HG03097 (cell line): ENCODE measurements around the gene FYCO1.
"Not testable (repeated sequence)": the region's sequence is repeated elsewhere in the genome, so short reads cannot be mapped to it uniquely, and the experiment has no call there.

Source experiments
- ATAC-seq: cut with Tn5 transposase; IDR thresholded peaks from one replicate; pipeline ENCODE4 v1.9.1; 2021; ENCODE audit not compliant: unreplicated experiment, low FRiP score

FYCO1 gene

GRCh38 chr3:46012246-46012645 lies 16.6 kb upstream of the FYCO1 start:
- ATAC-seq, result no peak

- ATAC-seq, result no peak
Observed at GRCh38 chr3:46010519-46011113, 15.0 kb upstream of the FYCO1 start.

GRCh38 chr3:46008058-46008457 lies 12.4 kb upstream of the FYCO1 start:
- ATAC-seq, result no peak

GRCh38 chr3:46007280-46007679 lies 11.7 kb upstream of the FYCO1 start:
- no peak for ATAC-seq

GRCh38 chr3:46006238-46007032 lies 10.8 kb upstream of the FYCO1 start:
- no peak for ATAC-seq

DNA sequence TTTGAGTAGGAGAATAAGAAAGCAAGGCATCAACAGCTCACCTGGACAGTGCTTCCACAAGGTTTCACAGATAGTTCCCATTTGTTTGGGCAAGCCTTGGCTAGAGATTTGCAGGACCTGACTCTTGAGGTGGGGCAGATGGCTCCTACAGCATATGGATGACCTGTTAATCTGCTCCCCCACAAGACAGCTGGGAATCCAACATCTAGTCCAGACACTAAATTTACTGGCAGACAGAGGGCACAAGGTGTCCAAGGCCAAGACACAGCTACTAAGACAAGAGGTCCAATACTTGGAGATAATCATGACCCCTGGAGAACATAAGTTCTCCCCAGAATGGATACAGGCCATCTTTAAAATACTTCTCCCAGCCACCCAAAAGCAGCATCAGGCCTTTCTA lies 8.1 kb upstream of the FYCO1 start:
- not testable (repeated sequence) for ATAC-seq

DNA sequence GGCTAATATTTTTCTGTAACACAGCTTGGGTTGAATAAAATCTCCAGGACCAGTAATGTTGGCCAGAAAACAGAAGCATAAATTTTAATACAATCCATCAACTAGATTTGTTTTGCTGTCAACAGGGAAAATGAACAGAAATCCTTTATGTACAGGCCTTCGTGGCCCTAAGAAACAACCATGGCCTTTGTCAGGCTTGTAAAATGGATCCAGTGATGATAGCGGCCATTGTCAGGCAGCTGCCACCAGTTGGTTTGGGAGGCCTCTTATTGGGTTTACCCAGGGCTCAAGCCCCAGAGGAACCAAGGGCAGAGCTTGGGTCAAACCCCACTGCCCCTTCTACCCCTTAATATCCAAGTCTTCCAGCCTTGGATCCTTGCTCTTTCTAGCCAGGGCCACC lies 5.6 kb upstream of the FYCO1 start:
- ATAC-seq, result no peak

GRCh38 chr3:45997942-45998341 lies 2.3 kb upstream of the FYCO1 start:
- ATAC-seq, result no peak

- not testable (repeated sequence) for ATAC-seq
Observed at GRCh38 chr3:45997499-45997898, 1.9 kb upstream of the FYCO1 start.

- no peak for ATAC-seq
Observed at GRCh38 chr3:45994419-45995235, 997 bp downstream of the FYCO1 start.

- no peak for ATAC-seq
Observed at GRCh38 chr3:45993421-45994027, 2.1 kb downstream of the FYCO1 start.

- no peak for ATAC-seq
Observed at GRCh38 chr3:45992821-45993221, 2.8 kb downstream of the FYCO1 start.

DNA sequence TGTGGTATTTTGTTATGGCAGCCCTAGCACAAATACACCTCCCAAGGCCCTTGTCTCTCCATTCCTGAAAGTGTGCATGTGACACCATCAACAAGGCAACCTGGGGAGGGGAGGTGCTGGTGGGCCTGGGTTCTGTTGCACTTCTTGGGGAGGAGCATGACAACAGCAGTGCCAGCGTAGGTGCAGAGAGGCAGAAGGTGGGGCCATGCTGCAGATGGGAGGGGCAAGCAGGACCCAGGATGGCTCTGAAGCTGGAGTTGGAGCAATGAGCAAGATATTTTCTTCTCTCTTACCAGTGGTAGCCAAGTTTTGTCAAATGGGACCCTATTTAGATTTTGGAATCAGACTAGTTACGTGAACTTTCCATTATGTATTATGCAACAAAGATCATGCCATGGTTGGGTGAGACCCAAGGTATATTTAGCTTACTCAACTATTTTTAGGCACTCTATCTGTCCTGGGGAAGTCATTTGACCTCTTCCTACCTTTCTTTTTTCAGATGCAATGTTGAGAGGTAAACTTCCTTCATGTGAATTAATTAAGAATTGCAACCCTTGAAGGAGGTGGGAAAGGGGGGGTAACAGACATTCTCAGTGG lies 3.4 kb downstream of the FYCO1 start:
- ATAC-seq, result no peak

GRCh38 chr3:45991341-45991740 lies 4.3 kb downstream of the FYCO1 start:
- ATAC-seq, result no peak

GRCh38 chr3:45990181-45990580 lies 5.4 kb downstream of the FYCO1 start:
- ATAC-seq, result no peak

DNA sequence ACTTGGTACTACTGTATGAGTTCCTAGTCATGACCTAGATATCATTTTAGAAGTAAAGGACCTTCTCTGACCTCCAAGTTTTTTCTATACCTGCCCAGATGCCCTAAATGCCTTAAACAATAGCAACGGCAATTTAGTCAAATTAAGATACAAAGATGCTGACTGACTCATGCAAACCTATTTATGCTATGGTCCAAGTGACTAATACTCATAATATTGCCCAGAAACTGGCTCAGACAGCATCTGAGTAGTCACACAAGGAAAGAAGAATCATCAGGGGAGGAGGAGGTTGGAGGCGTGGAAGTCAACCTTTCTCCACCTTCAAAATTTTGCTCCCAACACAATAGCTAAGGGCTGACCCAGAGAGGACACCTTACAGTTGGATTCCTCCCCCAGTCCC lies 6.8 kb downstream of the FYCO1 start:
- ATAC-seq, result no peak

DNA sequence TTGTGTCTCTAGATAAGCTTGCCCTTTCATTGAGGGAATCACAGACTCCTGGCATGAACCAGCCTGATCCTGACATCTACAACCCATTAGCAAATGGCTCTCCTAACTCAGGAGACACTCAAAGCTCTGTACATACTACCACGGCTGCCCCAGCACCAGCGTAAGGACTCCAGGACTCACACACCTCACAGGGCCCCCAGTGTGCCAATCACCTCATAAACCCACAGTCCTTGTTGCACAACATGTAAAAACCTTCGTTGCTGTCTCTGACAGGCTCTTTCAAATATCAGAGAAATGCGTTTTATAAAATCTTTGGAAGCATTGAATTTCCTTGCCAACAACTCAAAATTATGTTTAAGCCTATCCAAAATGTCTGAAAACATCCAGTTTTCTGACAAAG lies 7.3 kb downstream of the FYCO1 start:
- no peak for ATAC-seq

DNA sequence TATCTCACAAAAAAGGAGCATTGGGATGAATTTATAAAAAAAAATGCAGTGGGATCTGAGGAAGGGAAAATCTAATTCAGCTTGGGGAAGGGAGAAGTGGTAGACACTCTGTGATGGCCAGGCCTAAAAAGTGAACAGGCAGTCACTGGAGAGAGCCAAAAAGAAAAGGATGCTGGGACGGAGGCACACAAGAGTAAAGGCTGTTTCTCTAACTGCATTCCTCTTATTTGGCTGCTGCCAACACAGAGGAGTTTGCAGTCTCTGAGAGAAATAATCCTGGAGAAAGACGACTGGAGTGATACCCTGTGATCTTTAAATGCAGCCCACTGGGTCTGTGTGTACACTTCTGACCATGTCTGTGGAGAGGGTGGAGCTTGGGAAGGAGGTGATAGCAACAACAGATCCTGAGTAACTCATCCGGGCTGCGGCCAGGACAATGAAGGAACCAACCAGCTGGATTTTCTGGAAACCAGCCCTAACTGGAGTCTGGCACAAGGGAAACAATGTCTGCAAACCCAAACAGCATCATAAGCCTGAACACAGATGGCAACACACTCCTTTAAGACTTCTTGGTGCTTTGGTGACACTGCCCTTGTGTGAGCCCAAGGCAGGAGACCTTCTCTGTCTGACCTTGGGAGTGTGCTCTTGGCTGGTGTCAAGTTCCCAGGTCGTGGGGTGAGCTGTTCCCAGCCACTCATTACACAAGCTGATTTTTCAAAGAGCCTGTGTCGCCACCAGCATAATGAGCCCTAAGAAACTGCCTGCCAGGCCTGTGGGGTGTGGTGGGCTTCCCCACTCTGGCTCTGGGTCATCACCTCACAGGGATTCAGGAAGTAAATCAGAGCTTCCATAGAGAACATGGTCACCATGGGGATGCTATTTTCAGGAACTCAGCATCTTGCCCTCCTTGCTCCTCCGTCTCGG lies 8.0 kb downstream of the FYCO1 start:
- ATAC-seq, result no peak

DNA sequence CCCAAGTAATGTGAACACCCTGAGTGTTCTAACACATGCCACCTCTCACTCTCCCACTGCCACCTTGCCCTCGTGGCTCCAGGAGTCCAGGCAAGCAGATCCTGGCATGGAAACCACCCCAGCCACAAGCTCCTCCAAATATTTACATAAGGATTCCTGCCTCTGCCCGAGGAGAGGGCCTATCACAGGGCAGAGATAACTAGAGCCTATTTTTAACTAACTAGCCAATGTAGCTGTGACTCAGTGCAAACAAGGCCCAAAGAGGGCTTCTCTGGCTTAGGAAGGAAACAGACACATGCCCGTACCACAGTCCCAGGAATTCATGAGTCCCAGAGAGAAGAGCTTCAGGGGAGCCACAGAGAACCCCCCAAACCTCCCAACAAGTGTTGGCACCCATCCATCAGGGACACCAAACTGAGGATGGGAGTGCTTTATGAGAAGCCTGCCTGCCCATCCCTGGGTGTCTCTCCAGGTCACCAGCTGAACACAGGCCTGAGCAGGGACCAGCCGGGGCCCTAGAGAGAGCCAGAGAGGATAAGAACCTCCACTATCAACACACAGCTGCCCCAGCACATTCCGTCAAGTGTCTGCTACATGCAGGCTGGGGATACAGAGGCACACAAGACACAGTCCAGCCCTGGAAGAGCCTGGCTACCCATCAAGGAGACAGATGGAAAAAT lies 9.2 kb downstream of the FYCO1 start:
- no peak for ATAC-seq
